Lower lobe of right lung (tissue), 2 donors: ENCODE data around the gene PRRX2. TPM values are rescaled to one million over a fixed set of nuclear protein-coding genes. Genes with fewer than 3 reads are reported as not detected.

Experiments used
- ATAC-seq, 2 donors: fragments of 200-7000 bp; cut with Tn5 transposase; one replicate each; pipeline ENCODE4 v1.9.1; 2020 to 2022; ENCODE audit warnings: mild to moderate bottlenecking in 2 of 2, moderate library complexity in 2 of 2
- DNase-seq: peaks from one replicate; pipeline ENCODE4 v3.0.0-alpha.2; 2020
- H3K27ac ChIP-seq: fragments of 200-600 bp; one replicate; pipeline ENCODE4 v1.8.0; 2022
- H3K27me3 ChIP-seq: fragments of 200-600 bp; one replicate; pipeline ENCODE4 v1.8.0; 2022; ENCODE audit warnings: low read depth
- H3K36me3 ChIP-seq: fragments of 200-600 bp; one replicate; pipeline ENCODE4 v1.8.0; 2022; ENCODE audit warnings: mild to moderate bottlenecking
- H3K4me1 ChIP-seq: fragments of 200-600 bp; one replicate; pipeline ENCODE4 v1.8.0; 2022
- H3K4me3 ChIP-seq: fragments of 200-600 bp; one replicate; pipeline ENCODE4 v1.8.0; 2022; ENCODE audit warnings: mild to moderate bottlenecking
- H3K9me3 ChIP-seq: fragments of 200-600 bp; one replicate; pipeline ENCODE4 v1.8.0; 2022
- CTCF ChIP-seq: fragments of 200-600 bp; IDR thresholded peaks from one replicate; pipeline ENCODE4 v1.8.0; 2022; ENCODE audit warnings: antibody characterized with exemption, mild to moderate bottlenecking
- intact Hi-C: fragments of 100-400 bp; cut with DNase I; formaldehyde crosslinking; loops from one replicate; pipeline ENCODE4 v1.11.0; 2022
- total RNA-seq: library from RNA; stranded (reverse); fragmentation: NEBNext Ultra II Directional; extraction: Animal tissue kit (Norgen Biotek cat#: 25700); gene quantifications from one replicate; pipeline ENCODE4 v1.2.1, GENCODE V29; 2021
- donor health status: DM: no; HTN: yes; CAD: no; lungs with severe emphysema.

PRRX2 gene
- total RNA-seq, 1 donor from 2014 or later = 2.5 TPM

DNA sequence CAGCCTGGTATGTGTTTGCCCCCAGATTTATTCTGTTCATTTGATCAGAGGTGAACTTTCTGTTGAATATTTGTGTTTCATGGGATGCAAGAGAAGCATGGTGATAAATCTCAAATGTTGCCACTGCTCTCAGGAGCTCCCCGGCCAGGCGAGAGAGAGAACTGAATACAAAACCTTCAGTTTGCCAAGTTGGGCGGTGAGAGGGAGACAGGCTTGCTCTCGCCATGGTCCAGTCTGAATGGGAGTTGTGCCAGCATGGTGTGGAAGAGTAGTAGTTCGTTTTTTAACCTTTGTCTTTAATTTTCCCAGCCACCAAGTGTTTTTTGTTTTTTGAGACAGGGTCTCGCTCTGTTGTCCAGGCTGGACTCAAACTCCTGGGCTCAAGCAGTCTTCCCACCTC is 36.7 kb upstream of the PRRX2 start:
- H3K4me3 ChIP-seq = no peak overlapping the region
- DNase-seq = no peak
- H3K27me3 ChIP-seq = no peaks in the 10 kb centered on the region
- H3K27ac ChIP-seq = no peak overlapping the region
- intact Hi-C loops = no loop called here
- no peak for ATAC-seq
- H3K36me3 ChIP-seq = peaks cover 14% of the 10 kb centered on the region
- TF ChIP-seq CTCF = no peak
- H3K4me1 ChIP-seq = peaks cover 62% of the 10 kb centered on the region
- no peaks in the 10 kb centered on the region for H3K9me3 ChIP-seq

GRCh38 chr9:129629251-129629820 is 36.1 kb upstream of the PRRX2 start:
- H3K36me3 ChIP-seq = peaks cover 20% of the 10 kb centered on the region
- intact Hi-C loops = no loop called here
- H3K4me1 ChIP-seq = peaks cover 57% of the 10 kb centered on the region
- no peak for DNase-seq
- no peak for TF ChIP-seq CTCF
- no peaks in the 10 kb centered on the region for H3K27me3 ChIP-seq
- no peak for ATAC-seq
- H3K9me3 ChIP-seq = no peaks in the 10 kb centered on the region
- H3K4me3 ChIP-seq = no peak overlapping the region
- H3K27ac ChIP-seq = no peak overlapping the region

- TF ChIP-seq CTCF = no peak
- ATAC-seq = no peak
- no peaks in the 10 kb centered on the region for H3K9me3 ChIP-seq
- no peak for DNase-seq
- peaks cover 44% of the 10 kb centered on the region for H3K4me1 ChIP-seq
- H3K4me3 ChIP-seq = no peak overlapping the region
- no peaks in the 10 kb centered on the region for H3K27me3 ChIP-seq
- intact Hi-C loops = no loop called here
- no peak overlapping the region for H3K27ac ChIP-seq
- H3K36me3 ChIP-seq = peaks cover 38% of the 10 kb centered on the region
Observed at GRCh38 chr9:129630967-129631673, 34.3 kb upstream of the PRRX2 start.

DNA sequence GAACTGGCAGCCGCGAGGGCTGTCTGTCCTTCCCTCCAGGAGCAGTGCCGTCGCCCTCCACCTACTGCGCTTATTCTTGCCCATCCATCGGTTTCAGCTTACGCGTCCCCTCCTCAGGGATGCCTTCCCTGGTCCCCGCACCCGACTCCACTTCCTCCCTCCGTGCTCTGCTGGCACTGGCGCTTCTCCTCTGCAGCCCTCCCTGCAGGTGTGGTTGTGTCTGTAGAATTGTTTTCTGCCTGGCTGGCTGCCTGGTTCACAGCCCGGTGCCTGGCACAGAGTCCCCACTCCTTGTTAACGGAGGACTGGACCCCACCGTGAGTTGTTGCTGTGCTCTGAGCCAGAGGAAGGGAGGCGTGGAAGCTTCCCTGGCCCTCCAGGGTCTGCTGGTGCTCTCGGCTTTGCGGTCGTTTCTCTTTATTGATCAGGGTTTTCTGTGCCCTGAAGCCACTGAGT is 33.7 kb upstream of the PRRX2 start:
- ATAC-seq (no peak), DNase-seq (no peak)
- no peaks in the 10 kb centered on the region for H3K9me3 ChIP-seq
- peaks cover 43% of the 10 kb centered on the region for H3K4me1 ChIP-seq
- no peaks in the 10 kb centered on the region for H3K27me3 ChIP-seq
- H3K4me3 ChIP-seq = no peak overlapping the region
- intact Hi-C loops = no loop called here
- H3K27ac ChIP-seq = no peak overlapping the region
- TF ChIP-seq CTCF = no peak
- peaks cover 43% of the 10 kb centered on the region for H3K36me3 ChIP-seq

DNA sequence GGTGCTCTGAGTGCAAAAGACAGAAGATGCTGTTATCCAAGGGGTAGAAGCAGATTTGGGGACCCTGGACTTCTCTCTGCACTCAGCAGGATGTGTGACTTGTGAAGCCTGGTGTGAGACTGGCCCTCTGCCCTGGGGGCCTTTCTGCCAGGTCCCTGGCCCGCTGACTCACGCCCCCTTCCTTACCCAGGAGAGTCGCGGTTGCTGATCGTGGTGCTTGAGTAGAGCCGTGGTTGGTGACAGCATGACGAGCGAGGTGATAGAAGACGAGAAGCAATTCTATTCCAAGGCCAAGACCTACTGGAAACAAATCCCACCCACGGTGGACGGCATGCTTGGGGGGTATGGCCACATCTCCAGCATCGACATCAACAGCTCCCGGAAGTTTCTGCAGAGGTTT is 33.0 kb upstream of the PRRX2 start:
- Histone ChIP-seq H3K4me1 (peaks cover 36% of the 10 kb centered on the region), H3K36me3 (peaks cover 51% of the 10 kb centered on the region), H3K27me3 (no peaks in the 10 kb centered on the region), H3K9me3 (no peaks in the 10 kb centered on the region), H3K4me3 (no peak overlapping the region), H3K27ac (no peak overlapping the region)
- no peak for TF ChIP-seq CTCF
- ATAC-seq = no peak
- no peak for DNase-seq
- intact Hi-C loops = no loop called here
